Measurements from ENCODE around the gene KSR2.

The KSR2 gene

GRCh38 chr12:117599849-117600248 is 368.9 kb downstream of the KSR2 start:
- DNase-seq, result no peak

GRCh38 chr12:117596968-117597367 is 371.8 kb downstream of the KSR2 start:
- DNase-seq, result no peak

- no peak for DNase-seq
Observed at GRCh38 chr12:117595751-117596150, 373.0 kb downstream of the KSR2 start.

- no peak for DNase-seq
Observed at GRCh38 chr12:117594481-117594880, 374.3 kb downstream of the KSR2 start.

GRCh38 chr12:117593815-117594400 is 374.9 kb downstream of the KSR2 start:
- no peak for DNase-seq

GRCh38 chr12:117592588-117593305 is 376.0 kb downstream of the KSR2 start:
- DNase-seq, result no peak

GRCh38 chr12:117590999-117591398 is 377.8 kb downstream of the KSR2 start:
- no peak for DNase-seq

- no peak for DNase-seq
Observed at GRCh38 chr12:117590386-117590785, 378.4 kb downstream of the KSR2 start.

GRCh38 chr12:117589021-117589420 is 379.8 kb downstream of the KSR2 start:
- DNase-seq, result no peak

GRCh38 chr12:117587631-117588287 is 381.0 kb downstream of the KSR2 start:
- peak; percentile 64 for DNase-seq

GRCh38 chr12:117583677-117584225 is 385.0 kb downstream of the KSR2 start:
- DNase-seq, result no peak

- no peak for DNase-seq
Observed at GRCh38 chr12:117583092-117583491, 385.7 kb downstream of the KSR2 start.

- DNase-seq, result no peak
Observed at GRCh38 chr12:117582135-117582784, 386.5 kb downstream of the KSR2 start.

- peak; percentile 1 for DNase-seq
Observed at GRCh38 chr12:117580718-117581062, 388.1 kb downstream of the KSR2 start.

- no peak for DNase-seq
Observed at GRCh38 chr12:117580015-117580717, 388.6 kb downstream of the KSR2 start.

- DNase-seq, result no peak
Observed at GRCh38 chr12:117577122-117577657, 391.6 kb downstream of the KSR2 start.

- DNase-seq, result no peak
Observed at GRCh38 chr12:117576053-117576452, 392.7 kb downstream of the KSR2 start.

- DNase-seq, result no peak
Observed at GRCh38 chr12:117574655-117575054, 394.1 kb downstream of the KSR2 start.

GRCh38 chr12:117572755-117573154 is 396.0 kb downstream of the KSR2 start:
- DNase-seq, result no peak

GRCh38 chr12:117571321-117571720 is 397.5 kb downstream of the KSR2 start:
- DNase-seq, result no peak

GRCh38 chr12:117570608-117571007 is 398.2 kb downstream of the KSR2 start:
- no peak for DNase-seq

- no peak for DNase-seq
Observed at GRCh38 chr12:117567644-117568216, 401.1 kb downstream of the KSR2 start.

All from suppressor macrophage treated with lipopolysaccharide for 4 hours (primary cell).